HepG2 (cell line): Measurements from ENCODE around the gene RAB36. TPM values are rescaled to one million over a fixed set of nuclear protein-coding genes. Genes with fewer than 3 reads are reported as not detected.

ENCODE experiments used
- ATAC-seq: fragments of 200-7000 bp; cut with Tn5 transposase; 3 replicates; pipeline ENCODE4 v1.9.1; 2020; ENCODE audit warnings: mild to moderate bottlenecking, moderate library complexity
- BruUV-seq: library from RNA; stranded (reverse); fragments of 400-500 nt; replicated peaks from 2 replicates; lab custom pipeline; 2021; lab: Mats Ljungman, UMichigan
- CTCF ChIA-PET: fragments of 300-600 bp; formaldehyde crosslinking; extraction: SDS; loops from one replicate; lab custom pipeline; 2021; ENCODE audit warnings: low total read pairs, inconsistent platforms, low intra/inter-chr PET ratio; lab: Yijun Ruan, JAX
- POLR2A ChIA-PET: fragments of 350-600 bp; sonication (Branson Sonifier 250); formaldehyde crosslinking; loops from one replicate; lab custom pipeline; 2020; ENCODE audit warnings: antibody characterized with exemption, inconsistent platforms; lab: Yijun Ruan, JAX
- DNase-seq: peaks from one replicate; pipeline ENCODE4 v3.0.0-alpha.2; 2015; ENCODE audit warnings: low spot score
- FAIRE-seq: peaks from 3 replicates; lab custom pipeline; 2011; peaks lifted over from hg19 to GRCh38; lab: Jason Lieb, UNC
- H2AFZ ChIP-seq: one replicate; pipeline ENCODE4 v1.6.1; 2011; ENCODE audit warnings: low read length, inconsistent platforms
- H3K27ac ChIP-seq: fragments of 300-600 bp; 3 replicates; pipeline ENCODE4 v1.8.0; 2011; ENCODE audit warnings: mixed run types, mild to moderate bottlenecking, mixed read lengths, low read length, inconsistent platforms; ENCODE audit not compliant: insufficient read depth; ENCODE audit errors: extremely low read length
- H3K27me3 ChIP-seq, 2 experiments: fragments of 200-600 bp in 1 of 2; 2 replicates in 1 of 2; 3 replicates in 1 of 2; pipeline versions ENCODE4 v1.6.0 to v1.8.0; 2011; ENCODE audit warnings: low read length in 2 of 2, mild to moderate bottlenecking in 2 of 2, moderate library complexity in 2 of 2, inconsistent platforms in 1 of 2; ENCODE audit not compliant: insufficient read depth in 2 of 2, control insufficient read depth in 1 of 2
- H3K36me3 ChIP-seq, 2 experiments: fragments of 200-600 bp in 1 of 2; replicated peaks in 1 of 2; 2 replicates in 1 of 2; 3 replicates in 1 of 2; pipeline versions ENCODE4 v1.5.1 to v1.8.0; 2011; ENCODE audit warnings: low read length in 2 of 2, inconsistent platforms in 1 of 2; ENCODE audit not compliant: insufficient read depth in 2 of 2, control insufficient read depth in 1 of 2
- H3K4me1 ChIP-seq: 2 replicates; pipeline ENCODE4 v1.5.1; 2012; ENCODE audit warnings: low read length, inconsistent platforms; ENCODE audit not compliant: insufficient read depth
- H3K4me2 ChIP-seq: 2 replicates; pipeline ENCODE4 v1.6.0; 2011; ENCODE audit warnings: low read depth, low read length, inconsistent platforms
- H3K4me3 ChIP-seq, 3 experiments: fragments of 200-600 bp in 1 of 3; sonication (generic), shearing (Covaris generic) in 1 of 3; replicated peaks in 1 of 3; 2 replicates each; pipeline ENCODE4 v1.5.1; 2011 to 2016; ENCODE audit warnings: low read length in 3 of 3, inconsistent platforms in 2 of 3, low read depth in 2 of 3, mild to moderate bottlenecking in 2 of 3, control low read depth in 1 of 3, mixed read lengths in 1 of 3; ENCODE audit not compliant: insufficient read depth in 1 of 3
- H3K79me2 ChIP-seq: one replicate; pipeline ENCODE4 v1.6.1; 2011; ENCODE audit warnings: low read length, inconsistent platforms; ENCODE audit not compliant: insufficient read depth
- H3K9ac ChIP-seq: 2 replicates; pipeline ENCODE4 v1.6.0; 2011; ENCODE audit warnings: mild to moderate bottlenecking, low read depth, low read length, inconsistent platforms; ENCODE audit not compliant: insufficient read depth
- H3K9me3 ChIP-seq: 2 replicates; pipeline ENCODE4 v1.5.1; 2012; ENCODE audit warnings: mild to moderate bottlenecking, low read length
- H4K20me1 ChIP-seq: 2 replicates; pipeline ENCODE4 v1.6.0; 2011; ENCODE audit warnings: inconsistent platforms, mild to moderate bottlenecking, low read length, moderate library complexity; ENCODE audit not compliant: insufficient read depth
- EED ChIP-seq: sonication (generic); formaldehyde crosslinking; IDR thresholded peaks from 2 replicates; pipeline ENCODE4 v1.5.0; 2020; ENCODE audit warnings: mild to moderate bottlenecking, missing genetic modification reagents
- HNRNPLL ChIP-seq: fragments of 200-400 bp; formaldehyde crosslinking; IDR thresholded peaks from 2 replicates; pipeline ENCODE4 v1.6.1; 2017; ENCODE audit warnings: mild to moderate bottlenecking, low read depth, low read length; ENCODE audit not compliant: poor library complexity, severe bottlenecking
- NCOA5 ChIP-seq: sonication (generic); formaldehyde crosslinking; IDR thresholded peaks from 2 replicates; pipeline ENCODE4 v1.4.0; 2020; ENCODE audit warnings: missing genetic modification reagents
- PBX2 ChIP-seq: IDR thresholded peaks from 2 replicates; pipeline ENCODE4 v1.6.1; 2016; ENCODE audit warnings: control low read depth
- RAD21 ChIP-seq: fragments of 450-650 bp; formaldehyde crosslinking; IDR thresholded peaks from 2 replicates; pipeline ENCODE4 v1.5.0; 2020; ENCODE audit warnings: mild to moderate bottlenecking
- WGBS: methylation state at CpG from one replicate; pipeline ENCODE4 v1.1.6; 2017; ENCODE audit warnings: low lambda C conversion rate; 5-methylcytosine and 5-hydroxymethylcytosine counted together
- in situ Hi-C: cut with HindIII; loops from 2 replicates; pipeline ENCODE4 v1.10.0; 2017; ENCODE audit warnings: low pct_unique_long_range_greater_than_20kb; ENCODE audit not compliant: extremely low pct_ligation_motif_present
- intact Hi-C: fragments of 100-400 bp; cut with micrococcal nuclease; formaldehyde crosslinking; loops from one replicate; pipeline ENCODE4 v1.10.0; 2022; ENCODE audit not compliant: unreplicated experiment
- polyA plus RNA-seq, 8 experiments: library from polyadenylated mRNA; depleted of rRNA in 3 of 8; stranded (reverse) in 7 of 8; unstranded in 1 of 8; fragments of >200 nt; fragmentation: Illumina TruSeq in 4 of 8; extraction: Trizol in 4 of 8; gene quantifications; 2 replicates each; pipeline versions ENCODE4 v1.2.1 to v1.2.3, GENCODE V29; 2011 to 2016; ENCODE audit warnings: low read depth in 4 of 8, missing spikeins in 1 of 8, mixed read lengths in 1 of 8; ENCODE audit not compliant: insufficient read depth in 1 of 8
- total RNA-seq, 5 experiments: library from RNA; depleted of rRNA; stranded (reverse); fragments of >200 nt; fragmentation: Illumina TruSeq; extraction: Trizol; gene quantifications; 2 replicates each; pipeline ENCODE4 v1.2.3, GENCODE V29; 2016; ENCODE audit warnings: low read depth in 1 of 5

The RAB36 gene
- total and polyA plus RNA-seq, 2 of the 13 experiments (the other 11 are each of a cell fraction or from before 2014, with no cell fraction given): 0.24 to 0.86 TPM

GRCh38 chr22:23128269-23129108 is 16.8 kb upstream of the RAB36 start (continued):
- no peak for TF ChIP-seq HNRNPLL

GRCh38 chr22:23129149-23129548 is 16.1 kb upstream of the RAB36 start:
- Histone ChIP-seq H3K9me3 (no peaks in the 10 kb centered on the region), H3K27me3 (no peaks in the 10 kb centered on the region; a peak in 1 of 5 replicates), H3K9ac (no peak overlapping the region), H4K20me1 (no peaks in the 10 kb centered on the region), H3K4me1 (peaks cover 5% of the 10 kb centered on the region; the same call in 1 of the 2 replicates), H3K79me2 (no peaks in the 10 kb centered on the region), H2AFZ (no peak overlapping the region), H3K4me3 (no peak overlapping the region), H3K4me2 (no peak overlapping the region), H3K36me3 (no peaks in the 10 kb centered on the region), H3K27ac (no peak overlapping the region)
- no TSS peak for BruUV-seq
- CTCF ChIA-PET: interaction anchor here (1.0 to 6.5 kb wide), 4 partner anchors 45 to 173 kb away, joined by 3 to 299 read pairs (median 9); no protein-coding TSS in a partner anchor
- TF ChIP-seq NCOA5 (CRISPR knock-in tag) (no peak), EED (CRISPR knock-in tag) (no peak), RAD21 (CRISPR knock-in tag) (no peak), PBX2 (CRISPR knock-in tag) (no peak)
- POLR2A ChIA-PET: interaction anchor here (2.3 kb wide), 1 partner anchor 169 kb away, joined by 8 read pairs; no protein-coding TSS in a partner anchor
- no peak for FAIRE-seq
- in situ Hi-C loops: loop anchor here (5.0 to 10.0 kb wide), 2 partner anchors 172 to 284 kb away; no protein-coding TSS in a partner anchor
- intact Hi-C loops: loop anchor here (10.0 kb wide), 1 partner anchor 54 kb away; the partner anchor contains the start of gene GNAZ
- WGBS: 51% methylated on average over 8 of the region's 10 CpGs
- ATAC-seq: no peak
- no peak for DNase-seq
